Ovary (tissue), 9 donors: Measurements from ENCODE around the gene TMEM250. TPM values are rescaled to one million over a fixed set of nuclear protein-coding genes. Genes with fewer than 3 reads are reported as not detected.

Experiments
- DNase-seq, 5 donors: peaks; one replicate each; pipeline ENCODE4 v3.0.0-alpha.2; 2019 to 2020
- H3K27ac ChIP-seq, 2 donors: fragments of 200-600 bp; one replicate each; pipeline versions ENCODE4 v1.5.1 to v1.8.0; 2019 to 2022
- H3K27me3 ChIP-seq: fragments of 200-600 bp; one replicate; pipeline ENCODE4 v1.8.0; 2022
- H3K36me3 ChIP-seq: fragments of 200-600 bp; sonication (generic); one replicate; pipeline ENCODE4 v1.5.1; 2019
- H3K4me1 ChIP-seq: one replicate; pipeline ENCODE4 v1.8.1; 2013; ENCODE audit warnings: mild to moderate bottlenecking, moderate library complexity; ENCODE audit not compliant: insufficient read depth
- H3K4me3 ChIP-seq: fragments of 200-600 bp; sonication (generic); one replicate; pipeline ENCODE4 v1.5.1; 2017
- H3K9me3 ChIP-seq, 2 donors: fragments of 200-600 bp in 1 of 2; sonication (generic) in 1 of 2; one replicate each; pipeline versions ENCODE4 v1.5.1 to v1.8.1; 2013 to 2019; ENCODE audit warnings: mild to moderate bottlenecking in 1 of 2, moderate library complexity in 1 of 2
- CTCF ChIP-seq, 3 donors: fragments of 450-650 bp in 2 of 3; fragments of 200-600 bp in 1 of 3; IDR thresholded peaks; one replicate each; pipeline versions ENCODE4 v1.5.1 to v1.8.0; 2016 to 2022; ENCODE audit warnings: antibody characterized with exemption in 3 of 3, mild to moderate bottlenecking in 1 of 3
- EP300 ChIP-seq: sonication (generic); formaldehyde crosslinking; IDR thresholded peaks from one replicate; pipeline ENCODE4 v1.6.1; 2017; ENCODE audit warnings: antibody characterized with exemption
- POLR2A ChIP-seq: fragments of 450-650 bp; IDR thresholded peaks from one replicate; pipeline ENCODE4 v1.6.1; 2017; ENCODE audit warnings: antibody characterized with exemption, mild to moderate bottlenecking, moderate library complexity
- WGBS, 3 donors: extraction: QIAGEN DNeasy Blood & Tissue Kit in 1 of 3; methylation state at CpG; one replicate each; pipeline versions ENCODE4 v1.1.5 to v1.1.7; 2013 to 2017; 5-methylcytosine and 5-hydroxymethylcytosine counted together
- intact Hi-C, 4 donors: fragments of 100-400 bp; cut with DNase I; formaldehyde crosslinking; loops; one replicate each; pipeline versions ENCODE4 v1.11.0 to v1.15.1; 2022 to 2023
- polyA plus RNA-seq, 2 donors: library from polyadenylated mRNA; stranded (reverse); fragments of 200-250 nt in 1 of 2; fragments of 350-450 nt in 1 of 2; fragmentation: Illumina TruSeq in 1 of 2; extraction: RNeasy Lipid Tissue Mini Kit (QIAGEN cat#74804) in 1 of 2; gene quantifications; one replicate each; pipeline ENCODE4 v1.2.3, GENCODE V29; 2013 to 2014
- total RNA-seq, 7 donors: library from RNA; depleted of rRNA in 2 of 7; stranded (reverse); fragments of >200 nt in 2 of 7; fragmentation: NEBNext Ultra II Directional in 3 of 7; extraction: Animal tissue kit (Norgen Biotek cat#: 25700) in 3 of 7; gene quantifications; one replicate each; pipeline versions ENCODE4 v1.1.0 to v1.2.4, GENCODE V29; 2016 to 2023
- donor health status: DM: no; HTN: no; CAD: no; lungs with moderate emphysema.
- donor health status: DM: no; HTN: no; CAD: no.
- donor health status: Bipolar disorder and iron deficiency.
- donor health status: DM: yes; HTN: yes; CAD: no.
- donor health status: DM: no; HTN: no; CAD: no.
- donor health status: DM: yes; HTN: yes; CAD: no.

The TMEM250 gene
- total and polyA plus RNA-seq, 9 donors, result 3.7 to 35.2 (median 24.8) TPM

- Histone ChIP-seq H3K4me3 (no peak overlapping the region), H3K36me3 (no peaks in the 10 kb centered on the region), H3K27ac (no peak overlapping the region), H3K4me1 (no peaks in the 10 kb centered on the region), H3K9me3 (no peaks in the 10 kb centered on the region), H3K27me3 (no peaks in the 10 kb centered on the region)
- no peak for TF ChIP-seq POLR2A
- DNase-seq, result no peak
- 82 to 88% (median 85%) methylated on average over 14 of the region's 14 CpGs for WGBS, 3 donors
- intact Hi-C loops, result no loop called here
These were observed 36.3 kb upstream of the TMEM250 start for GRCh38 chr9:136154943-136155342.

- Histone ChIP-seq H3K27me3 (no peaks in the 10 kb centered on the region), H3K27ac (no peak overlapping the region), H3K9me3 (no peaks in the 10 kb centered on the region), H3K36me3 (no peaks in the 10 kb centered on the region), H3K4me1 (no peaks in the 10 kb centered on the region), H3K4me3 (no peak overlapping the region)
- no peak for DNase-seq
- WGBS, 3 donors, result 67 to 78% (median 73%) methylated on average over 22 to 24 of the region's 24 CpGs
- intact Hi-C loops, result no loop called here
- no peak for TF ChIP-seq CTCF (IDR thresholded peaks at IDR 0.05)
- TF ChIP-seq EP300, result no peak
- no peak for TF ChIP-seq POLR2A
These were observed 34.8 kb upstream of the TMEM250 start for GRCh38 chr9:136153381-136154065.

GRCh38 chr9:136152931-136153330, 34.3 kb upstream of the TMEM250 start:
- Histone ChIP-seq H3K4me1 (no peaks in the 10 kb centered on the region), H3K27me3 (no peaks in the 10 kb centered on the region), H3K4me3 (no peak overlapping the region), H3K27ac (no peak overlapping the region), H3K36me3 (no peaks in the 10 kb centered on the region), H3K9me3 (no peaks in the 10 kb centered on the region)
- DNase-seq, result no peak
- intact Hi-C loops, result no loop called here
- 92 to 94% (median 93%) methylated on average over 12 of the region's 12 CpGs for WGBS, 3 donors
- TF ChIP-seq EP300, result no peak
- TF ChIP-seq POLR2A, result no peak
- no peak for TF ChIP-seq CTCF (IDR thresholded peaks at IDR 0.05)

- Histone ChIP-seq H3K27ac (no peak overlapping the region), H3K4me1 (no peaks in the 10 kb centered on the region), H3K4me3 (no peak overlapping the region), H3K36me3 (no peaks in the 10 kb centered on the region), H3K9me3 (no peaks in the 10 kb centered on the region), H3K27me3 (no peaks in the 10 kb centered on the region)
- TF ChIP-seq CTCF (IDR thresholded peaks at IDR 0.05) (no peak), POLR2A (no peak), EP300 (no peak)
- WGBS, 3 donors, result 84 to 89% (median 85%) methylated on average over 4 of the region's 4 CpGs
- intact Hi-C loops, result no loop called here
- no peak for DNase-seq
These were observed 33.8 kb upstream of the TMEM250 start for GRCh38 chr9:136152543-136152866.

- Histone ChIP-seq H3K27me3 (no peaks in the 10 kb centered on the region), H3K36me3 (no peaks in the 10 kb centered on the region), H3K4me1 (no peaks in the 10 kb centered on the region), H3K4me3 (no peak overlapping the region), H3K9me3 (no peaks in the 10 kb centered on the region), H3K27ac (no peak overlapping the region)
- WGBS, 3 donors, result 83 to 86% (median 85%) methylated on average over 25 to 27 of the region's 27 CpGs
- no peak for DNase-seq
- intact Hi-C loops, result no loop called here
- TF ChIP-seq POLR2A, result no peak
- TF ChIP-seq EP300, result no peak
- TF ChIP-seq CTCF (IDR thresholded peaks at IDR 0.05), result no peak
These were observed 33.3 kb upstream of the TMEM250 start for GRCh38 chr9:136151848-136152542.
